Stimulated activated CD4-positive, alpha-beta T cell treated with anti-CD3 and anti-CD28 coated beads, Interleukin-2, amount 100 ng/mL, for 24 hours (primary cell): ENCODE measurements around the gene RAB7A.
"Not testable (repeated sequence)": the region's sequence is repeated elsewhere in the genome, so short reads cannot be mapped to it uniquely, and the experiment has no call there.

ENCODE experiments used
- DNase-seq, 2 donors: peaks; one replicate each; pipeline ENCODE4 v3.0.0-alpha.2; 2020

The RAB7A gene

DNA sequence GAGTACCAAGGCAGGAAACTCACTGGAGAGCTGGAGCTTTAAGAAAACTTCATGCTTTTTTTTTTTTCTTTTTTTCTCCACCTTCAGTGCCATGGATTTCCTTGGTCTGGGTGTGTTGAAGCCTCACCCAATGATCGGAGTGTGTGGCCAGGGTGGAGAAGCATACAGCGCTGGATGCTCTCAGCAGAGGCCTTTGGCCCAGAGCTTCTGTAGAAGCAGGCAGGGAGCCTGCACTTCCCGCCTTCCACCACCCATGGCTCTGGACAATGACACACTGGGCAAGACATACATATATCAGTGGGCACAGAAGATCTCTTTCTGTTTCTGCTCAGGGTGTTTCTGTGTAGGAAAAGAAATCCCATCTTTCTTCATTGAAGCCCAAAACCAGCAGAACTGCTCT is 97.6 kb downstream of the RAB7A start:
- no peak for DNase-seq

DNA sequence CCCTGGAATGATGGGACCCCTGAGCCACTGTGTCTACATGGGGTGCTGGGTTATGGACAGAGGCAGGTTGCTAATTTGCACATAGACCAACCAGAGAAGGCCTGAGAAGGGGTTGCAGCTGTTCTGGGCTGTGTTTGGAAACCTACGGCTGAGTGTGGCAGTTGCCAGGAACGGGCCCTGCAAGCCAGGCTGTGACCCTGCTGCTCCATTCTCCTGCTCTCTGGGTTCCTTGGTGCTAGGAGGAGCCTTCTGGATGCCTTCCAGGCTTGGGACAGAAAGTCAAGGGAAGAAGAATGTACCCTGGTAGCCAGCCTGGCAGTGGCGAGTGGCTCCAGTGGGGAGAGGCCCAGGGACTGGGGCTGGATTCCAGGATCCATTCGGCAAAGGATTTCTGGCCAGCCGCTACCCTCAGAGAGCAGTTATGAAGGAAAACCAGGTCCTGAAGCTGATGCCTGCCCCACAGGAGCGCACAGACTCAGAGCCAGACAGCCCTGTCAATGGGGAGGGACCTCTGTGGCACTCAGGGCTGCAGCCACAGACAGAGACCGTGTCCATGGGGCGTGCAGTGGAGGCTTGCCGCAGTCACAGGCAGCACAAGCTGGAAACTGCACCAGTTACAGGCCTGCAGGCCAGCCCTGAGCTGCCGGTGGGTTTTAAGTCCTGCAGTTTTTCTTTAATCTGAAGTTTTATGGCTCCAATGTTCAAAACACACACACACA is 98.3 kb downstream of the RAB7A start:
- no peak for DNase-seq

DNA sequence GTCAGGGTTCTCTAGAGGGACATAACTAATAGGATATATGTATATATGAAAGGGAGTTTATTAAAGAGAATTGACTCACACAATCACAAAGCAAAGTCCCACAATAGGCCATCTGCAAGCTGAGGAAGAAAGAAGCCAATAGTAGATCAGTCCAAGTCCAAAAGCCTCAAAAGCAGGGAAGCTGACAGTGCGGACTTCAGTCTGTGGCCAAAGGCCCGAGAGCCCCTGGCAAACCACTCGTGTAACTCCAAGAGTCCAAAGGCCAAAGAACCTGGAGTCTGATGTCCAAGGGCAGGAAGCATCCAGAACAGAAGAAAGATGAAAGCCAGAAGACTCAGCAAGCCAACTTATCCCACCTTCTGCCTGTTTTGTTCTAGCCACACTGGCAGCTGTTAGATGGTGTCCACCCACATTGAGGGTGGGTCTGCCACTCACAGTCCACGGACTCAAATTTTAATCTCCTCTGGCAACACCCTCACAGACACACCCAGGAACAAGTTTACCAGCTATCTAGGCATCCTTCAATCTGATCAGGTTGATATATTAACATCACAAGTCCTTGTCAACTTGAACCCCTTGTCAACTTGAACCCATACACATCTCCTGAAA is 99.2 kb downstream of the RAB7A start:
- no peak for DNase-seq

DNA sequence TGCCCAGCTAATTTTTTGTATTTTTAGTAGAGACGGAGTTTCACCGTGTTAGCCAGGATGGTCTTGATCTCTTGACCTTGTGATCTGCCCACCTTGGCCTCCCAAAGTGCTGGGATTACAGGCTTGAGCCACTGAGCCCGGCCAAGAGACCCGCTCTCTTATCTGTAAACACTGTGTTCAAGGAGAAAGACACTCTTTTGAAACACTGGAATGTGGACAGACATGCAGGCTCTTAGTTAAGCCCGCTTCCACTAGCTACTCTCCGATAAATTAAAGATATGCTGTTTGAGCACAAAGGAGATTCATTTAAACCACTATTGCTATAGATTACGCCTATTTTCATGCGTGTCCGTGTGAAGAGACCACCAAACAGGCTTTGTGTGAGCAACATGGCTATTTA is 103.1 kb downstream of the RAB7A start:
- not testable (repeated sequence) for DNase-seq

DNA sequence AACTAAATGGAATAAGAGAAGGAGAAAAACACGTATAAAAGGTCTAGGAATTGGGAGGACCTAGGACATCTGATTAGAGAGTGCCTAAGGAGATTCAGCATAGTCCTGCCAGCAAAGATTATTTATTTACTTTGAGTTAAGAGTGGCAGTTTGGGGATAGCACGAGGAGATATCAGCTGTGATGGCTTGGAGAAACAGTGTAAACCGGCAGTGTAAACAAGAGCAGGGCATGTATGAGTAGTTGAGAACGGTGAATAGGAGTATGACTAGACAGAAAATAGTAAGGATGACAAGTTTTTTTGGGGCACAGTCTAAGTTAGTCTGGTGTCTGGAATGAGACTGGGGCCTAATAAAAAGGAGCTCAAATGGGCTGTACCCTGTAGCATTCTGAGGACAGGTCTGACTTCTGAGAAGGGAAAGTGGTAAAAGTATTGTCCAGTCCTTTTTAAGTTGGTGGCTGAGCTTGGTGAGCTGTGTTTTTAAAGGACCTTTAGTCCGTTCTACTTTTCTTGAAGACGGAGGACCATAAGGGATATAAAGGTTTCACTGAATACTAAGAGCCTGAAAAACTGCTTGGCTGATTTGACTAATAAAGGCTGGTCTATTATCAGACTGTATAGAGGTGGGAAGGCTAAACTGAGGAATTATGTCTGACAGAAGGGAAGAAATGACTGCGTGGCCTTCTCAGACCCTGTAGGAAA is 104.1 kb downstream of the RAB7A start:
- DNase-seq: not testable (repeated sequence)

DNA sequence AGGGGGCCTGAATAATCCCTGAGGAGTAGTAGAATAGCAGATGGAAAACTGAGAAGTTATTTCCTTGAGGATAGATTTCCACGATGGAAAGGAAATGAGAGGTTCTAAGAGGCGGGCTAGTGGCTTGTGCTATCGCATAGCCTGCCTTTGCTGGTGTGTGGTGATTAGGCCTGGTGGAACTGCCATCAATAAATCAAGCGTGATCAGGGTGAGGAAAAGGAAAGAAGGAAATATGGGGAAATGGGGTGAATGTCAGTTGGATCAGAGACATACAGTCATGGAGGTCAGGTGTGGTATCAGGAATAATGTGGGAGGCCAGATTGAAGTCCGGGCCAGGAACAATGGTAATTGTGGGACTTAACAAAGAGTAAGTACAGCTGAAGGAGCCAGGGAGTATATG is 104.8 kb downstream of the RAB7A start:
- DNase-seq: not testable (repeated sequence)

DNA sequence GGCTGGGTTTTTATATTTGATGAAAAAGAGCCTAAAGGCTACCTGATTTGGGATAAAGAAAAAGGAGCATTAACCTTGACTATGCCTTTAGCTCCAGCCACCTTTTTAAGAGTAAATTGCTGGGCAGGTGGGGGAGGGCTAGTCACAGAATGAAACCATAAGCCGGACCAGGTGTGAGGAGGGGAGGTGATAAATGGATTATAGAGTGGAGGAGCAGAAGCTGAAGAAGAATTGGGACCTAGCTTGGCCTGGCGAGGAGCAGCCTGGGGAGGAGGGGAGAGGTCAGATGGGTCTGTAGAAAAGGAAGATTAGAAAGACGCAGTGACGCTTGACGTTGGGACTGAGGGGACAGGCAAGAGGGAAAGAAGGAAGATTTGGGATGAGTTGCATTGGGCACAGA is 107.0 kb downstream of the RAB7A start:
- not testable (repeated sequence) for DNase-seq

DNA sequence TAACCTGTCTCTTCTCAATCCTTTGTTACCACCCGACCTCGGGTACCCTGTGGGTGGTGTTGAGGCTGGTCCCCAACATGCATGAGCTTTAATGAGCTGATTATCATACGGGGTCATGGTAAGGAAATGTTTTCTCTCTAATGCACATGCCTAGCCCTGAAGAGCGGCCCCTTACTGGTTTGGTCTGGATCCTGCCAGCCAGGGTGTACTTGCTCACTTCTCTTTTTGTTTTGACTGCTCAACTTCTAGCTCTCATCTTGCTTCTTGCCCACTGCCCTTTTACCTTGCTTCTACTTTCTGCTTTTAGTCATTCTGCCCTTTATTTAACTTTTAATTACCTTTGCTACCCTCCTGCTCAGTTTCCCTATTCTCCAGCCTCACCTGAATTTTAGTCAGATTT is 109.1 kb downstream of the RAB7A start:
- DNase-seq: no peak

DNA sequence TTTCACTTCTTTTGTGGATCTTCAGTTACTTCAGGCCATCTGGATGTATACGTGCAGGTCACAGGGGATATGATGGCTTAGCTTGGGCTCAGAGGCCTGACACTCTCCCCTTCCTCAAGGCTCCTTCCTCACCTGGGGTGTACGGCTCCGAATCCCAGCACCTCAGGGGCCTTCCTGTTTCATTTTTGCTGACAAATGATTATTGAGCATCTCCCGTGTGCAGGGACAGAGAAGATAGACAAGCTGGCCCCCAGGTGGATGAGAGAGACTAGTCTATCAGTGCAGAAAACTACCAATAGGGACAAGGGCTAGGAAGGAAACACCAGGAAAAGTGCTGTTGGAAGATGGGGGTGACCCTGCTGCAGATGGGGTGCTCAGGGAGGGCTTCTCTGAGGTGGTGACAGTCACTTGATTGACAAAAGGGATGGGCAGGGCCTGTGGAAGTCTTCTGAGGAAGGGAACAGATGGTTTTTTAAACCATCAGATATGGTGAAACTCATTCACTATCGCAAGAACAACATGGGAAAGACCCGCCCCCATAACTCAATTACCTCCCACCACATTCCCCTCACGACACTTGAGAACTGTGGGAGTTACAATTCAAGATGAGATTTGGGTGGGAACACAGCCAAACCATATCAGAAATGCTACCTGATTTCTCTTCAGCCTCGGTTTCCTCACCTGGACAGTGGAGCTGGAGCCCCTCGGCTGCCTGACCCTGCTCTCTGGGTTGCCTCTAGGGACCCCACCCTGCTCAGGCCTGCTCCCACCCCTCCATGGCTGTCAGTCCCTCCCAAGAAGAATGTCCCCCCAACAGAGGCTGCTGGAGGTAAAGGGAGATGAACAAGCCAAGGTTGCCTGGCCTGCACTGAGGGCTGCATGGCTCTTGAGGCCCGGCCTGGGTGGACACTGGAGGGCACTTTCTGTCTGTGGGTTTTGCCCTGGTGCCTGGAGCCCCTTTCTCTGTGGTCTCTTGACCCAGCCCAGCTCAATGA is 116.2 kb downstream of the RAB7A start:
- no peak for DNase-seq

DNA sequence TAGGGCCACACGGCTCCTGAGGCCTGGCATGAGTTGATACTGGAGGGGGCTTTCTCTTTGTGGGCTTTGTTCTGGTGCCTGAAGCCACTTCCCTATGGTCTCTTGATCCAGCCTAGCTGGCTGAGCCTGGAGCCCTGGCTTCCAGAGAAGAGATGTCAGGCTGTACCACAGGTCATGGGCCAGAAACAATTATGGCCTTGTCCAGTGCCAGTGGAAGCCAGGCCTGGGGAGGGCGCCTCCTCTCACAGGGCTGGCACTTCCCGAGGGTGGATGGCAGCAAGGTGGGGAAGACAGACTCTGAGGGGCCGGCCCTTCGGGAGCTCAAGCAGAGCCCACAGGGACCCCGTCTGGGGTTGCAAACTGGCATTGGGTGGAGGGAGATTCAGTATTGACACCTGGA is 118.5 kb downstream of the RAB7A start:
- DNase-seq: no peak

DNA sequence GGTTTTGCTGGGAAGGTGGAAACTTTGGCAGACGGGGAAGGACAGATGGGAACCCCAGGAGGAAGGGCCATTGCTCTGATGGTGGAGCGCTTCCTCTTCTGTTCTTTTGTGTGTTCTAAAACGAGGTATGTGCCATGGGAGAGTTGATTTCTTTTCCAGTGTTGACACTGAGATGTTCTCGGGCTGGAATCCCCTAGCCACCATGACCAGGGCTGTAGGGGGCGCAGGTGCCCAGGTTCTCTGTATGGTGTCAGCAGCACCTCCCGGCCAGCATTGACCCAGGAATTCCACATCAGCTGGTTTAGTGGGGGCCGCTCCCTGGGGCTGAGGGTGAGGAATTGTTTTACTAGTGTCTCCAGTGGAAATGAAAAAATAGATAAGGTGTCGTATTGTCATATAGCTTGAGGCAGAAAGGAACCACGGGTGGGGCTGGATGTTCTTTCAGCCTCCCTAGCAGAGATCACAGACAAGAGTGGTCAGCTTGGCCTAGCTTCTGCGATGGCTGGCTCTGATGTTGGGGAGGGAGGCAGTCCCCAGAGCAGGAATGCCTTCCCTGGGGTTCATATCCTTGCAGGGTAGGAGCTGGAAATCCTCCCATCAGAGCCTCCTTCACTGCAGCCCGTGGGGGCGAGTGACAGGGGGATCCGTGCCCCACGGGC is 119.3 kb downstream of the RAB7A start:
- no peak for DNase-seq

DNA sequence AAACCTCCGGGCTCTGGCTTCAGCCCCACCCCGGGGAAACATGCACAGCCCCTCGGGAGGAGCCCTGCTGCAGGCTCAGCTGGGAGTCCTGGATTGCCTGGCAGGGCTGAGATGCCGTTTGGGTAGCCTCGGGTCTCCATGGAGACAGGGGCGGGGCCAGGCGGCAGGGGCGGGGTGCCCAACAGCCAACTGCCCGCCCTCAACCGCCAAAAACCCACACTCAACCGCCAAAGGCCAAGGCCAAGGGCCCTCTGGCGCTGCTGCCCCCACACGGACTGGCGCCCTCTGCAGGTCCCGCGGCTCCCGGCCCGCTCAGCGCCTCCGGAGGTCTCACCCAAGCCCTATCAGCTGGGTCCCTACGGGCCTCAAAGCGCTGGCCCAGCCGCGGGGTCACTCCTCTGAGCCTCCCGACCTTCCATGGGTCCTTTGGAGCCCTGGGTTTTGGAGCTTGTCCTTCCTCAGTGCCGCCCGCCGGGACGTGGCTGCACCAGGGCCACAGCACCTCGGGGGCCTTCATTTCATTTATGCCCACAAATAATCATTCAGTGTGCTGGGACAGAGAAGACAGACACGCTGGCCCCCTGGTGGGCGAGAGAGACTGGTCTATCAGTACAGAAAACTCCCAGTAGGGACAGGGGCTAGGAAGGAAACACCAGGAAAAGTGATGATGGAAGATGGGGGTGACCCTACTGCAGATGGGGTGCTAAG is 119.9 kb downstream of the RAB7A start:
- peak; percentile 86 to 92 for DNase-seq

DNA sequence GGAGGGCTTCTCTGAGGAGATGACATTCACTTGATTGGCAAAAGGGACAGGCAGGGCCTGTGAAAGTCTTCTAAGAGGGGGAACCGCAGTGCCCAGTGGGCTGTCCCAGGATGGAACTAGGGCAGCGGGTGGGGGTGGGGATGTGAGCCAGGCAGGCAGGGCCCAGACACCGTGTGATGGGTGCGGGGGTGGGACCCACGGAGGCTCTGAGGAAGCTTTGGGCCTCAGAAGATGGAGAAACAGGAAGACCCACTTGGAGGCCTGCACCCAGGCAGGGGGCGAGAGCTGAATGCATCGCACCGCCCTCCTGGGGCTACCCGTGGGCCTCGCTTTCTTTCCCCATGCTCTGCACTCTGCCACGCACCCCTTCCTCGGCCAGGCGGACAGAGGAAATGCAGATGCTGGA is 120.5 kb downstream of the RAB7A start:
- peak in 1 of 2 donors; percentile 48 for DNase-seq

DNA sequence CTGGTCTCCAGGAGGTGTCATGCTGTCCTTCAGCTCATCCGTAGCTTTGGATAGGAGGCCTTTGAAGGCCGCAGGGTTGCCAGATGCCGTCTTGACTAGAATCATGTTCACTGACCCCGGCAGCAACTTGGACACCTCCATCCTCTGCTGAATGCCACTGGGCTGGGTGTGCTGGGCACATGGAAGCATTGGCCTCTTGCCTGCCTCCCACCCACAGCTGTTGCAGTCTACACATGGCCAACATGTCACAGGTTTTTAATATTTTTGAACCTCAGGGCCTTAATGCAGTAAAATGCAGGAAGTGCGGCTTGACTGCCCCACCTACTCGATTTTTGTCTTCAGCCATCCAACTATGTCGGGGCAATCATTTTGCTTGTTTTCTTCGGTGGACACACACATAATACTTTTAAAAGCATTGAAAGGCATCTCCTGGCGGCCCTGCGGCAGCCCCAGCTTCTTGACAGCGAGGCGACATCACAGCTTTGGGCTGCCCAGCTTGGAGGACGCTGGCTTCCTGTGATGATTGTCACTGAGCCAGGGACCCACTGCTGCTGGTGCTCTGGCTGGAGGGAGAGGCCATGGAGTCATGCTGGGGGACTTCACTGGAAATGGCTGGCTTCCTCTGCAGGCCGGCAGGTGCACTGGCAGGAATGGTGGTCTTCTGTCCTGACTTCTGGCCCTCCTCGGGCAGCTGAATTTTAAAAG is 121.8 kb downstream of the RAB7A start:
- no peak for DNase-seq

DNA sequence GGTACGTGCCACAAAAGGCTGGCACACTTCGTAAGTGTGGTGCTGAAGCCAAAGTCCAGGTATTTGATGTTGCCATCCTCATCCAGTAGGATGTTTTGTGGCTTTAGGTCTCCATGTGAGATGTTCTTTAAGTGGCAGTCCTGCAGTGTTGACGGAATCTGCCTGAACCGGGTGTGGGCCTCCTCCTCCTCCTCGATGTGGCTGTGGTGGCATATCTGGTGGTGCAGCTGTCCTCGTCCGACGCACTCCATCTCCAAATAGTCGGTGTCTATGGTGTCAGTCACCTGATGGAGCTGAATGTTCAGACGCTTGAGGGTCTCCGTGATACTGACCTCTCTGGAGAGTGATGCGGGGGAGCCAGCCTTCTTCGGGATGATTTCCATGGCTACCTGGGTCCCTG is 123.0 kb downstream of the RAB7A start:
- no peak for DNase-seq

DNA sequence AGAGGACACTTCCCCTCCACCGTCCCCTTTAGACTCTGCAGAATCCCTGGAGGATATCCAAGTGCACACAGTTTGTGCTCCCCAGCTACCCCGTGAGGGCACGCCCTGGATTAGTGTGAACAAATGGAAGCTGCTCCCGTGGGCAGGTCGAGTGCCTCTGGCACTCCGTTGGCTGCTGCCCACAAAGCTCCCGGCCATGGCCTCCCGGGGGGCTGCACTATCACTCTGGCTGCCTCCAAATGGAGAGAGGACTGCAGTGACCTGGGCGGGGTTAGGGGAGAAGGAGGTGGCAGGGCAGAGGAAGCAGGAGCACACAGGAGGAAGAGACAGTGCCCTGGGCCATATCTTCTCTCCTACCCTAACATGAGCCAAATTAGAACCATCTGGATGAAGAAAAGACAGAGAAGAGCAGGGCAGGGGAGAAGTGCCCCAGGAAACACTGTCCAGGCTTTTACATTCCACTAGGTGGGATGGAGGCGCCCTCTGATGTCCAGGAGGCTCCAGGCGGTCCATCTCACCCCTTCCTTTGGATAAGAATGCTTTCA is 124.0 kb downstream of the RAB7A start:
- no peak for DNase-seq

DNA sequence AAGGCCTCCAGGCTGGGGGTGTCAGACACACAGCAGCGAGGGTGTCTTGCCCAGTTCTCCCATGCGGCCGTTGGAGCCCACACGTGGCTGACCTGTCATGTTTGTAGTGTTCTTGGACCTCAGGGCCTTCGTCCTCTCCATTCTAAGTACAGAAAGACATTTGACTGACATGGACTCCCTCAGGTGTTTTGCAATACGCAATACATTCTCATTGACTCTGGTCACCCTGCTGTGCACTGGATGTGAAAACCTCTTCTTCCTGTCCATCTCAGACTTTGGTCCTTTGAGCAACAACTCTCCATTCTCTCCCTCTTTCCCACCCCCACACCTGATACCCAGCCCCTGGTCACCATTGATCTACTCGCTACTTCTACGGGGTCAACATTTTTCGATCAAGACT is 124.6 kb downstream of the RAB7A start:
- DNase-seq: no peak

DNA sequence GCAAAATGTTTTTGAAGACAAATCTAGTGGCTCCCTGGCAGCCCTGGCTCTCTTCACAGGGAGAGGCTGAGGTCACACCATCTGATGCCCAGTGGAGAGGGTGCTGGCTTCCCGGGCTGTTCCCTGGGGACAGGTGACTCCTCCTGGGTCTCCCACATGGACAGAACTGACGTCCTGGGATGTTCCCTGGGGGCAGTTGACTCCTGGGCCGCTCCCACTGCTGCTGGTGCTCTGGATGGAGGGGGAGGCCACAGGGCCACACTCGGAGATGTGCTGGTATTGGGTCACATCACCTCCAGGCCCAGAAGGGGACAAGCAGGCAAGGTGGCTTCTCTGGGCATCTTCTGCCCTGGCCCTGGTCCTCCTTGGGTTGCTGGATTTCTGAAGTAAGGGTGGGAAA is 125.6 kb downstream of the RAB7A start:
- no peak for DNase-seq

DNA sequence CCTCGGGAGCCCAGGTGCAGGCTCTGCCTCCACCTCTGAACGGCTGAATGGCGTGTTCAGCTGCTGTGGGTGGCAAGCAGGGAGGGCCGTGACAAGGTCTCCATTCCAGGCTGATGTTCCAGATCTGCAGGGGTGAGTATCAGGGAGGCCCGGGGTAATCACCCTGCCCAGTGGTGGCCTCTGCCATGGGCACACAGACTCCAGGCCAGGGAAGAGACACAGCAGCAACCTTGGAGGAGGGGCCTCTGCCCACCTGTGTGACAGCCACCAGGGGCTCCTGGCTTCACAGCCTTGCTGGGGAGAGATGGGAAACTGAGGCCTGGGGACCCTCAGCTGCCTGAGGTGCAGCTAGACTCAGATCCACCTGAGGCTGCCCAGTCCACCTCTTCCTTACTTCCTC is 127.8 kb downstream of the RAB7A start:
- no peak for DNase-seq

DNA sequence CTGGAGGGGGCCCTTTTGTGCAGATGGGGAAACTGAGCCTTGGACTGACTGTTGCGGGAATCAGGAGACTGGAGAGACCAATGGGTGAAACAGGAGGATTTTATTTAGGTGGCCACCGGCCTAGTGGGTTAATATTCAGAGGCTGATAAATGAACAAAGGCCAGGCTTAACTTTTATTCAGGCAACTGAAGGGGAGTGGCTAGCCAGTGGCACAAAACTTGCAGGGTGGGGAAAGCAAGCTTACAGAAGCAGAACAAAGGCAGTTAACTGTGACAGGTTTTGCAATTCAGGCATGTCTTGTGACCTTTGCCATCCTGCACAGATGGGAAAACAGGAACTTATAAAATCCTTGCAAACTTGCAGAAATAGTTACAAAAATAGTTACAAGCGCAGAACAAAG is 128.5 kb downstream of the RAB7A start:
- no peak for DNase-seq

DNA sequence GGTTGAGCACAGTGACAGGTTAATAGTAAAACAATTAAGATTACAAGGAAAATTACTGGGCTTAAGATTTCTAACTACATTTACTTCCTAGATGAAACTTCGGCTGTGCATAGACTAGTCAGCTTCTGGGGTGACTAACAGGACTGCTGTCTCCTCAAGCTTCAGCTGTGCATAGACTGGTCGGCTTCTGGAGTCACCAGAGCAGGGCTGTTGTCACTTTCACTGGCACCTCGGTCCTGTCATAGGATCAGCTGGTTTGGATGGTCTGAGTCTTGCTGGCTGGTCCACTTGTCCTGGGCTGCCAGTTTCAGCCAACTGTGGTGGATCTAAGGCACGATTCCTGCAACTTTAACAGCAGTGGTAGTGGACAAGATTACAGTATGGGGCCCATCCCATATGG is 129.6 kb downstream of the RAB7A start:
- DNase-seq: no peak
